HG03571 (cell line): ENCODE data around the gene AGAP3.

Experiments
- ATAC-seq: cut with Tn5 transposase; IDR thresholded peaks from one replicate; pipeline ENCODE4 v1.9.1; 2021; ENCODE audit not compliant: unreplicated experiment

Gene AGAP3

DNA sequence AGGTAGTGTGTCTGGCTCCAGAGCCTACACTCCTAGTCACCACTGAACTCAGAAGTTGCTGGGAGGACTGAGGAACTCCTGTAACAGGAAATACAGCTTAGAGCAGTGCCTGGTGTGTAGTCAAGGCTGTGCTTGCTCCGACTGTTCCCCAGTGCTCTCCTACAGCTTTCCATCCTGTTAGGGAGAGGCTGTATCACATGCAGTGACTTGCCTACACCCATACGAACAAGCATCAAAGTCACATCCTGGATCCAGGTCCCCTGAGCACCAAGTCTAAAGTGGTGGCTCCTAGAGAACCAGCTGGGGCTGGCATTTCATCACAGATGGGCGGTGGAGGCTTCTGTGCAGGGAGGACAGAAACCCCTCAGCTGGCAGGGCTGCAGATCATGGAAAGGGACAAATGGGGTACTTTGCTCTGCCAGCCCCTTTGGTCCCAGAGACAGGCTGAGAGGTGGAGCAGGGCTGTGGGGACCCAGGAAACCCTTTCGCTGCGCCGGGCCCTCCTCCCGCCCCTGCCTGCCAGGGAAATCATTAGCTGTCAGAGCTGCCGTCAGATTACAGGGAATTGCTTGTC is 93.1 kb downstream of the AGAP3 start:
- ATAC-seq, result no peak

DNA sequence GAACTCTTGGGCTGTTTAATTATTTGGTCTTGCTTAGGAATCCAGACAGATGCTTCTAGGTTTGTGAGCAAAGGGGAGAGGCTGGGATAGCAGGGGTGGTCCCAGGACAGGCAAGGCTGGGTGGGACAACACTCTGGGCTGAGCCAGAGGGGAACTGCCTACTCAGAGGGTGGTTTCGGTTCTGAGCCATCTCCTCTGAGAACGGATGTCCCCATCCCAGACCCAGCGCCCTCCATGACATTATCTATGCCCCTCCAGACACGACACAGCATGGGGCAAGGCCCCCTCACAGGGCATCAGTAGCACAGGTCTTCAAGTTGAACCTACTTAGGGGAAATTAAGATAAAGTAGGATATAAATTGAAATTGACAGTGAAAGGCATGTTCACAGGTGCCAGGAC is 93.7 kb downstream of the AGAP3 start:
- ATAC-seq, result no peak

DNA sequence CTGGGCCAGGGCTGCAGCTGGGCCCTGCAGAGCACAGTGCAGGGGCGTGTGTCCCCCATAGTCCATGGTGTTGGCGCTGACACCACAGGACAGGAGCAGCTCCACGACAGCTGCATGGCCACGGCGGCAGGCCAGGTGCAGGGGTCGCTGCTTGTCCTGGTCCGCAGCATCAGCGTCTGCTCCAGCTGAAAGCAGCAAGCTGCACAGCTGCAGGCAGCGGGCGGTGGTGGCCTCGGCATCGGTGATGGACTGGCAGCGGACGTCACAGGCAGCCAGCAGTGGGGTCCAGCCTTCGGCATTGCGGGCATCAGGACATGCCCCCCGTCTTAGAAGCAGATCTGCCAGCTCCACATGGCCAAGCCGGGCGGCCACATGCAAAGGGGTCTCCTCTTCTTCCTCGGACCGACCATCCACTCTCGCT is 94.7 kb downstream of the AGAP3 start:
- no peak for ATAC-seq

DNA sequence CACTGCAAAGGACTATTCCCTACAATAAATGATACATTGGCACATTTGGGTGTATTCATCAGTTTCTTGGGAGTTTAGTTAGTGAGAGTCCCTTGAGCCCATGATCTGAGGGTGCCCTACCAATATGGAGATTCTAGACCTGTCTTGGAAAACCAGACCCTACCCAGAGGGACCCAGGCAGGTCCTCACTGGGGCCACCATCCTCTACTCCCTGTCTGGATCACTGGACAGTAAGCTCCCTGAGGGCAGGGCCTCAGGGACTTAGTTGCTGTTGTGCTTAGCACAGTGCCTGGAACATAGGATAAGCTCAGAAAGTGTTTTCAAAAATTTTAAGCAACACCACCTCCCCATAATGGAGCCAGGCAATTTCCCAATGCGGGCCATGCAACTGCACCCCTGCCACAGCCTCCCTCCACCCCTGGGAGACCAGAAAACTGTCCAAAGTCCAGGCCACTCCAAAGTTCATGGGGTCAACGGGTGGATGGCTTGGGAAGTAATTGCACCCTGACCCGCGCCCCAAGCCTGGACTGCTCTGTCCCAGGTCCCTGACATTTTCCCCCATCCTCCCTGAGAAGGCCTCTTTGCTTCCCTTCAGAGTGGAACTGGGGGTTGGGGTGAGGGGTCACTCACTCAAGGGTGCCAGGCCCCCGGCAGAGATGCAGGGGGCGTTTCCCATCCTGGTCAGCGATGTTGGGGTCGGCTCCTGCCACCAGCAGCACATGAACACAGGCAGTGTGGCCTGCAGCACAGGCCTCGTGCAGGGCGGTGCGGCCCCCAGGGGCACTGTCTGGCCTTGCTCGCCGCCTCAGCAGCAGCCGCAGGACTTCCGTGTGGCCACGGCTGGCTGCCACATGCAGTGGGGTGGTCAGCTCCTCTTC is 99.7 kb downstream of the AGAP3 start:
- ATAC-seq, result no peak

DNA sequence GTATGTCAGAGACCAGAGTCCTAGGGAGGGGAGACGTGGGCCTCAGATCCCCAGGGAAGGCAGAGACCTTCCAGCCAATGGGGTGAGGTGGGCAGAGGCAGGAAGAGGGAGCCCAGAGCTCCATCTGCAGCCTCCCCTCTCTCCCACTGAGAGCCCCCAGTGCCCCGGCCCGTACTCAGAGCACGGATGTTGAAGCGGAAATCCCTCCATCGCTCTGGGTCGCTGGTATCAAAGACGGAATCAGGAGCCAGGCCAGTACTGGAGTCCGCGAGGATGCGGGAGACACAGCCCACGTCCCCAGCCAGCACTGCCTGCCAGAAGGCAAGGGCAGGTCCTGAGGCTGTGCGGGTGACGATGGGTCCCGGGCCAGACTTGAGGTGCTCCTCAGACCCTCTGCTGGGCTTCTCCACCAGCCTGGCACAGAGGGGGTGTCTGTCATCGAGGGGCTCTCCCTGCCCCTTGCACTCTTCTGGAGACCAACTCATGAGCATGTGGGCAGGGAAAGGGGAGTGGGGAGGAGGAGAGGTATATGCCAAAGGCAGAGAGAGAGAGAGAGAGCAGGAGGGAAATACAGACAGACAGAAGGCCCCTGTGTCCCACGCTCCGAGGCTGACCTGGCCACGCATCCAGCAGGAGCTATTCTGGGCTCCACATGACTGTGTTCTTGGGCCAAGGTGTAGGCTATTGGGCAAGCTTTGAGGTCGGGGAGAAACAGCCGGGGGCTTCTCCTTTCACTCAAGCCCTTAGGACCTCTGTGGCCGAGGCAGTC is 100.5 kb downstream of the AGAP3 start, which contains the start of gene ASB10:
Gene ASB10 (minus strand): TSS at position 611 of the 769 bp plus-strand sequence. CDS start 120 bp downstream, at position 491.
- no peak for ATAC-seq

DNA sequence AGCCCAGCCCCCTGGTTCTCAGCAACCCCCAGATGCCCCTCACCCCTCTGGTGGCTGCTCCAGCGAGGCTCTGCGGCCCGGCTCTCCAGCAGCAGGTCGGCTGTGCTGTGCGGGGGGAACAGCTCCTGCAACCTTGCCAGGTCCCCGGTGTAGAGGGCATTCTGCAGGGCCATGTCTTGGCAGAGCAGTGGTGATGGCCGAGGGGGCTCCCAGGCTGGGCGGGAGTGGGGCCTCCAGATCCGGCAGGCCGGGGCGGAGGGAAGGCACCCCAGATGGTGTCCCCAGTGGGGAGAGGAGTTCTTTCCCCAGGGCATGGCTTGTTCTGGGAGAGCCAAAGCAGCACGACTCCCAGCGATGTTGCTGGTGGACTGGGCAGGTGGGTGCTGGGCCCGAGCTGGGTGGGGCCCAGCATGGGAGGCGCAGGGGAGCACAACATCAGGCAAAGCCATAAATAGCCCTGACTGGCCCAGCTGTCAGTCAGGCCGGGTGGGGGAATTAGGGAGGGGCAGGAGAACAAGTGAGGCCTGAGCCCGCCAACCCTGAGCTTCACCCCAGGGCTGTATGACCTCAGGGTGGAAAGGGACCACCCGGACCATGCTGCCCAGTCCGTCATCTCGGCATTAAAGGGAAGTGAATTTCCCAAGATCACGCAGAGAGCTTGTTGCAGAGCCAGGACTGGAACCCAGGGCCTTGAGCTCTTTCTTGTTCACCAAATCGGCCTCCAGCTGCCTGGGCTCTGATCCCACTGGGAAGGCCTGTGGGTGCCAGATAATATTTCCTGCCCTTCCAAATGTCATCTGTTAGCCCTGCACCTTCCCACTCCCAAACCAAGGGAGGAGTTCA is 101.4 kb downstream of the AGAP3 start:
- no peak for ATAC-seq

DNA sequence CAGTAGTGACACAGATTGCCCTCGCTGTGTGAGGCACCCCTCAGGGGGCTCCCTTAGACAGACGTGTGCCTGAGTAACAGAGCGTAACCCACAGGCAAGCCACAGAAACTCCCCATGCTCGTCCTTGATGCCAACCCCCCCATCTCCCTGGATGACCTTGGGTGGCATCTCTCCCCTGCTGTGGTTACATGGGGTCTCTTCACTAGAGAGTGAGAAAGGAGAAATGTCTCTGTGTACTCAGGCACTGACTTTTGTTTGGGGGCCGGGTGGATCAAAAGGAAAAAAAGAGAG is 101.9 kb downstream of the AGAP3 start:
- ATAC-seq, result no peak

DNA sequence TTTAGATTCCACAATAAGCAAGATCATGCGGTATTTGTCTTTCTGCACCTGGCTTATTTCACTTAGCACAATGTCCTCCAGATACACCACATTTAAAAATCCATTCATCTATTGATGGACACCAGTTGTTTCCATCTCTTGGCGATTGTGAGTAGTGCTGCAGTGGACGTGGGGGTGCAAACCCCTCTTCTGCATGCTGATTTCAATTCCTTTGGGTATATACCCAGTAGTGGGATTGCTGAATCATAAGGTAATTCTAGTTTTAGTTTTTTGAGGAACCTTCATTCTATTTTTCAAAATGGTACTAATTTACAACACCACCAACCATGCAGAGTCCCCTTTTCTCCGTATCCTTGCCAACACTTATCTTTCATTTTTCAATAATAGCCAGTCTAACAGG is 102.8 kb downstream of the AGAP3 start:
- no peak for ATAC-seq

DNA sequence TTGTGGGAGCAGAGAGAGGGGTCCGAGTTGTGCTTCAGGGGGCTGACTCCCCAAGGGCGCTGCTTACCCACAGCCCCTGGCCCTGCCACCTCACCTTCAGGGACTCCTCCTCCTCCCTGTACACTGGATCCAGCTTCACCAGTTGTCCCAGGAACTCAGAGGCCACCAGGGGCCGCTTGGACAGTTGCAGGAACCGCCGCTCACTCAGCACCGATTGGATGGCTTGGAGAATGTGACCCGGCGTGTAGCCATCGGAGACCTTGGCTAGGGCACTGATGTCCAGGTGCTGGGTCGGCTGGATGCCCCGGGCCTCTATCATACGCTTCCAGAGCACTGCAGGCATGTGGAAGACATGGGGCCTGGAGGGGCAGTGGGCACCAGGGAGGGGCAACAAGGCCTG is 105.3 kb downstream of the AGAP3 start:
- ATAC-seq, result no peak

DNA sequence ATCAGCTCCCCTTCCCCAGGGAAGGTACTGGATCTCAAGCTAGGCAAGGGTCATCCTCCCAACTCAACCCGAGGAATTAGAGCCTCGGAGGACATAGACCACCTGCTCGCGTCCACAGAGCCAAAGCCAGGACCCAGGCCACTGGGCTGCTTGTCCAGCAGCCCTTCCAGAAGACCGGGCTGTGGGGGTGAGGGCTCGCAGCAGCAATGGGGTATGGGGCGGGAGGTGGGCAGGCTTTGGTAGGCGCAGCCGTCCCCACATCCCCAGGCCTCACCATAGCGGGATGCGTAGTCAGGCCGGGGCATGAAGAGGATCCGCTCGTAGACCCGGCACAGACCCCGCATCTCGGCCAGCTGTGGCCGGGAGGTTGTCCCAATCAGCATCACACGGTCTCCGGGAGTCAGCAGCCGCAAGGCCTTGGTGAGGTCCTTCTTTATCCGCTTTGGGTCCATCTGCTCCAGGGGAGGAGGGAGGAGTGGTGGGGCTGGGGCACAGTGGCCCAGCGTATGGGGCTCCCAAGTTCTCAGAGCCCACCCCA is 105.8 kb downstream of the AGAP3 start:
- no peak for ATAC-seq

DNA sequence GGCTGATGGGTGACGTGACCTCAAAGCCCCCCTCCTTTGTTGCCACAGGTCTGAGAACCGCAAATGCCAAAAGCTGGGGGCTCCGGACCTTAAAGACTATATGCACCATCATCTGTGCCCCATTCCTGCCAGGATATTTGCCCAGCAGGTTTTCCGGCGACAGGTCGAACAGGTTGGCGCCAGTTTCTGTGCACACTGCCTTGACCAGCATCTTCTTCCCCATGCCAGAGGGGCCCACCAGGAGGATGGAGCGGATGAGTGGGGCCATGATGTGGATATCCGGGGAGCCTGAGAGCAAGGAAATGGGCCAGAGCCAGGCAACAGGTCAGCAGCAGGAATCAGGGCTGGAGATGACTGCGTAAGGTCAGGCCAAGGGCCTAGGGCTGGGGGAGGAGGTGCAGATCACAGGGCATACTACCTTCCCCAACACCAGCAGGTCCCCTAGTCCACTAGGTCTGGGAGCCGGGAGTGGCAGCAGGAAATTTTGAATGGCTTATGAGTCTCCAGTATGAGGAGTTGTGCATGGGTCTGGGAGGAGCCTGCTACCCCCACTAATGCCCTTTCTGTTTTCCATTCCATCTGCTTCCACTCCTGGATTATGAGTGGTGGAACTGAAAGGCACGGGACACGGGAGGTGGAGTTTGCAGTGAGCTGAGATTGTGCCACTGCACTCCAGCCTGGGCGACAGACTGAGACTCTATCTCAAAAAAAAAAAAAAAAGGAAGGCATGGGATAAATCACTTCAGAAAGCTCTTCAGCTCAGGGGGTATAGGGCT is 107.1 kb downstream of the AGAP3 start:
- ATAC-seq, result no peak
